Non-pigmented ciliary epithelial cell (primary cell): ENCODE data around the gene FHIT.
"Not testable (repeated sequence)": the region's sequence is repeated elsewhere in the genome, so short reads cannot be mapped to it uniquely, and the experiment has no call there.

ENCODE experiments used
- DNase-seq: peaks from one replicate; pipeline ENCODE4 v3.0.0-alpha.2; 2010; ENCODE audit warnings: low read depth

FHIT gene

DNA sequence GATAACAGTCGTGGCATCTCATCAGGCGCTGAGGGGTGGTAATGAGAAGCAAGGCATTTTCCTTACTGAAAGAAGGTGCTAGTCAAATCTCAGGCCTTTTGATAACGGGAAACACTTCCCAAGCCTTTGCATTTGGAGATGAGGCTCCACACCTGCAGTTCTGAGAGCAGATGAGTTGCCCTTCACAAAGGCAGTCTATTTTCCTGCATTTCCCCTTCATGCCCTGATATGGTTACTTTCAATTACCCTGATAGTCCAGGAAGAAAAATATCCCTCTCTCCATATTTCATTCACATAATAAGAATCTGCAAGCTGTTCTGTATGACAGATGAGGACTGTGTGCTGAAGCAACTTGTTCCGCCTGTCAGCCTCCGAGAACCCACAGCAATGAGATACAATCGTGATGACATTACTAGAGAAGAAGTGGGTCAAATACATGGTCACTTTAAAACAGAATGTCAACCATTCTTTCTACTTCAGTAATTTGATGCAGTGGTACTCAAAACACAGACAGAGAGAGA is 25.0 kb downstream of the FHIT start:
- DNase-seq: no peak

GRCh38 chr3:61224823-61225222 is 26.4 kb downstream of the FHIT start:
- DNase-seq: no peak

GRCh38 chr3:61223451-61223850 is 27.8 kb downstream of the FHIT start:
- DNase-seq: no peak

- DNase-seq: no peak
Measured at GRCh38 chr3:61222467-61222866, 28.8 kb downstream of the FHIT start.

- no peak for DNase-seq
Measured at GRCh38 chr3:61221759-61222362, 29.4 kb downstream of the FHIT start.

DNA sequence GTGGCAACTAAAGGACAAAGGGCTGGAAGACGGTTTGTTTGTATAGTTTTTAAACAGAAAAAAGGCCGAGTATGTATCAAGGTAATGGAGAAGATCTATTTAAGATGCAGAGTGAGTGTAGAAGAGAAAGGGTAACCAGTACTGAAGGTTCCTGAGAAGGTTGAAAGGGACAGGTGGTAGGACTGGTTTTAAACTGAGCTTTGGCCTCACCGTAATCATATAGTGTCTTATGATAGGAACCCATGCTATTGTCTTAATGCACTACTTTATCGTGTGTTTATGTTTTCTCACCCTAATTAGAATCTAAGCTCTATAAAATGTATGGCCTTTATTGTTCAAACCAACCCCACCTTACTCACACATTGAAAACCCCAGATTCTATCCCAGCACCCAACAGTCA is 32.7 kb downstream of the FHIT start:
- no peak for DNase-seq

DNA sequence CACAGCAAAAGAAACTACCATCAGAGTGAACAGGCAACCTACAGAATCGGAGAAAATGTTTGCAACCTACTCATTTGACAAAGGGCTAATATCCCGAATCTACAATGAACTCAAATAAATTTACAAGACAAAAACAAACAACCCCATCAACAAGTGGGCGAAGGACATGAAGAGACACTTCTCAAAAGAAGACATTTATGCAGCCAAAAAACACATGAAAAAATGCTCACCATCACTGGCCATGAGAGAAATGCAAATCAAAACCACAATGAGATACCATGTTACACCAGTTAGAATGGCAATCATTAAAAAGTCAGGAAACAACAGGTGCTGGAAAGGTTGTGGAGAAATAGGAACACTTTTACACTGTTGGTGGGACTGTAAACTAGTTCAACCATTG is 35.1 kb downstream of the FHIT start:
- DNase-seq: not testable (repeated sequence)

- no peak for DNase-seq
Measured at GRCh38 chr3:61202086-61202485, 49.2 kb downstream of the FHIT start.

DNA sequence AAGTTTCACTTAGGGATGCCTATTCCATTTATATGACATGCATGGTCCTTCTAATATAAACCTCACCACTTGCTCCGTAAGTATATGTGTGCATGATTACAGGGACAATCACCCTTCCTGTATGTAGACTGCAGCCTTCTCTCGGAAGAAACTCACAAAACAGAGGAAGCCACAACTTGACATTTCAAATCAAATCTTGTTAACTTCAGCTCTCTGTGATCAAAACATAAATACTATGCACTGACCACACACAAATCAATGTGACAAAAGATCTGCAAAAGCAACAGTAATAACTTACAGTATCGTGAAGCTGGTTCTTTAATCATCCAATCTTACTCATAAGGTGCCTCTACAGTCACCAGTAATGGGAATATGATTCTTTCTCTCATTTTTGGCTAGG is 50.2 kb downstream of the FHIT start:
- no peak for DNase-seq

DNA sequence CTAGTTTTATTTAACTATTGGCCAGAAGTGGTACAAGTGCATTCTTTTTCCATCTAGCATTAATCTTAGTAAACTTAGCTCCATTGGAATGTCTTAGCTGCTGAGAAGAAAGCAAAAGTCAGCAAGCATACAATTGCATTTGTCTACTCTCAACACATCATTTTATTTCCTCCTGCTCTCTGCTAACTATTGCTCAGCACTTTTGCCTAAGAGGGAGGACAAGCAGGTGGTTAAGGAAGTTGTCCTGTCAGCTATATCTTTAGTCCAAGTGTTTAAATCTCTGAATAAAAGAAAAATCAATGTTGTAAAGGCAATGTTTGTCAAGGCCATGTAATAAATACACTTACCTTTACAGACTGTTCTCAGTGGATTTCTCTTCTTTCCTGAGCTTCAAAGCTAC is 51.0 kb downstream of the FHIT start:
- no peak for DNase-seq

GRCh38 chr3:61199843-61200242 is 51.4 kb downstream of the FHIT start:
- no peak for DNase-seq

- DNase-seq: no peak
Measured at GRCh38 chr3:61194892-61195538, 56.2 kb downstream of the FHIT start.

- no peak for DNase-seq
Measured at GRCh38 chr3:61192222-61192621, 59.0 kb downstream of the FHIT start.

DNA sequence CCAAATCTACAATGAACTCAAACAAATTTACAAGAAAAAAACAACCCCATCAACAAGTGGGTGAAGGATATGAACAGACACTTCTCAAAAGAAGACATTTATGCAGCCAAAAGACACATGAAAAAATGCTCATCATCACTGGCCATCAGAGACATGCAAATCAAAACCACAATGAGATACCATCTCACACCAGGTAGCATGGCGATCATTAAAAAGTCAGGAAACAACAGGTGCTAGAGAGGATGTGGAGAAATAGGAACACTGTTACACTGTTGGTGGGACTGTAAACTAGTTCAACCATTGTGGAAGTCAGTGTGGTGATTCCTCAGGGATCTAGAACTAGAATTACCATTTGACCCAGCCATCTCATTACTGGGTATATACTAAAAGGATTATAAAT is 61.0 kb downstream of the FHIT start:
- not testable (repeated sequence) for DNase-seq

DNA sequence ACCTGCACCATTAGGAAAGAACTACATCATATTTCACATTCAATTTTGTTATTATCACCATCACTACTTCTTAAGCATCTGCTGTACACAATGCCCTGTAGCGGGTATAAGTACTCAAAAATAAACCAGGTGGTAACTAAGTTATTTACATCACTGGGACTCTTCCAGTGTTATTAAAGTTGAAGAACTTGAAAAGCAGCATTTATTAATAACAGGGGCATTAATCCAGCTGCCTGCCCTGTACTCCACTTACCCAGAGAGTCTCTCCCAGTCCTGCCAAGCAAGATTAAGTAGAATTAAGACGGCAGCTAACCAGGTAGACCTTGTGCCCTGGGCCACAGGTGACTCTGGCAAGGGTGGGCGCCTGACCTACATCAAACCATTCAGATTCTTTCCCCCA is 65.2 kb downstream of the FHIT start:
- DNase-seq: no peak

GRCh38 chr3:61184956-61185355 is 66.3 kb downstream of the FHIT start:
- DNase-seq: no peak

GRCh38 chr3:61182662-61183061 is 68.6 kb downstream of the FHIT start:
- no peak for DNase-seq

DNA sequence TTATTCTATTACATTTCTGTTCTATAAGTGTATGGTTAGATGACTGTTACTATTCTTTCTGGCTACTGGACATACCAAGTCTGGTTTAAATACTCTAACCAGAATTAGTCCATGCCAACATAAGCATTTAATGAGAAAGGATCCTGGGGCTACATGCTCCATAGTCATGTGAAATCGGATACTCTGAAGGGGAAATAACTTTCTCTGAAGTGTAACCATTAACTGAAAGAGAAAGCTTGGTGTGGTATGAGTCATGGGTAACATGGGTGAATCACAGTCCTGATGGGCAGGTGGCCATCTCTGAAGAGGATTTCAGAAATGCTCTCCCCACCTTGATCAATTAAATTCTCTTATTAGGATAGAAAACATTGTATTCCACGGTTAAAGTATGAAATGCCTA is 69.4 kb downstream of the FHIT start:
- peak; percentile 47 for DNase-seq

DNA sequence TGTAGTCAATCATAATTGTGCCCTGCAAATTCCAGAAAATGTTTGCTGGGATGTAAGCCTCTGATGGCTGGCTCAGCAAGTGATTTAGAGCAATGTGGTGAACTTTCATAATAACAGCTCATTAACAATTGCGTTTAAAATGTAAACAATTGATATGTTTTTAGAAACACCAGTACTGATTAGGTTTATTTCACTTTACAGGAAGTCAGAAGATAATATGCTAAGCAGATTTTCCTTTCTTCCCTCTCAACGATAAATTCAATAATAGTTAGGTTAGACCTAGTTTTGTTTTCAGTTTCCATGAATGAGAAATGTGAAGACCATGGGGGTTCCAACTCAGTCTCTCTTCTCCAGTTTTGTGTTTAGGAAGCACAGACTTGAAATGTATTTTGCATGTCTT is 71.0 kb downstream of the FHIT start:
- DNase-seq: no peak

DNA sequence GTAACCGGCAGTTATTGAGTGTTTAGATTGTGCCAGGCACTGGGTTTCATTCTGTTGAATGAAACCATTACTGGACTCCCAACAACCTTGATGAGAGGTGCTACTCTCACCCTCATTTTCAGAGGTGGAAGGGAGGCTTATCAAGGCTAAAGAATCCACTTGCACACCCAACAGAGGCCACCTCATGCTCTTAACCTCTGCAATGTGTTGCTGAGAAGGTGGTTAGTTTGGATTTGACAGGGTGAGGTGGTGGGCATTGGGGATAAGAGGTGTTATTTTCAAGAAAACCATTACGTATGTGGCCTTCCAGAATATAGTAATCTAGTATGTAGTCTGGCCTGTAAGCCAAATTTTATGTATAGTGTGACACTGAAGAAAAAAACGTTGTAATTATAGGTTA is 73.1 kb downstream of the FHIT start:
- no peak for DNase-seq

GRCh38 chr3:61177450-61177849 is 73.8 kb downstream of the FHIT start:
- DNase-seq: no peak

GRCh38 chr3:61173676-61174075 is 77.6 kb downstream of the FHIT start:
- no peak for DNase-seq

GRCh38 chr3:61172684-61173083 is 78.6 kb downstream of the FHIT start:
- no peak for DNase-seq

DNA sequence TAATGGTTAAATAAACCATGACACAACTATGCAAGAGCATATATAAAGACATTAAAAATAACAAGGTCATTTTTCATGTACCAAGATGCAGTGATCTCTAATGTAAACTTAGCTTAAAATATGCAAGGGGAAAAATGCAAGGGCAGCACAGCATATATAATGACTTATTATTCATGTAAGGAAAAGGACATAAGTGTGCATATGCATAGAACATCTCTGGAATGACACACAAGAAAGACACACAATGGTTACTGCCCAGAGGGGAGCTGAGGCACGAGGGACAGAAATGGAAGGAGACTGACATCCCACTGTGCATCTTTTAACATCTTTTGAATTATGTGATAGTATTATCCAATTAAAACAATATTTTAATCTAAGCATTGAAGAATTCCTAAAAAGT is 79.0 kb downstream of the FHIT start:
- DNase-seq: no peak
